Suprapubic skin (tissue), 4 donors: Measurements from ENCODE around the gene APH1A. TPM values are rescaled to one million over a fixed set of nuclear protein-coding genes. Genes with fewer than 3 reads are reported as not detected.

Source experiments
- DNase-seq, 2 donors: peaks; one replicate each; pipeline ENCODE4 v3.0.0-alpha.2; 2019; ENCODE audit warnings: low spot score in 2 of 2
- H3K27ac ChIP-seq: fragments of 200-600 bp; sonication (generic); one replicate; pipeline ENCODE4 v1.5.1; 2019
- H3K27me3 ChIP-seq: fragments of 200-600 bp; sonication (generic); one replicate; pipeline ENCODE4 v1.5.1; 2019
- H3K36me3 ChIP-seq: fragments of 200-600 bp; sonication (generic); one replicate; pipeline ENCODE4 v1.5.1; 2019
- H3K4me1 ChIP-seq: fragments of 200-600 bp; sonication (generic); one replicate; pipeline ENCODE4 v1.5.1; 2019
- H3K4me3 ChIP-seq: fragments of 200-600 bp; sonication (generic); one replicate; pipeline ENCODE4 v1.5.1; 2019; ENCODE audit warnings: mild to moderate bottlenecking
- H3K9me3 ChIP-seq: fragments of 200-600 bp; sonication (generic); one replicate; pipeline ENCODE4 v1.5.1; 2019
- EP300 ChIP-seq: sonication (generic); formaldehyde crosslinking; IDR thresholded peaks from one replicate; pipeline ENCODE4 v1.6.1; 2017; ENCODE audit warnings: antibody characterized with exemption
- POLR2A ChIP-seq, 2 donors: fragments of 450-650 bp; IDR thresholded peaks; one replicate each; pipeline ENCODE4 v1.6.1; 2017; ENCODE audit warnings: antibody characterized with exemption in 2 of 2, mild to moderate bottlenecking in 2 of 2, moderate library complexity in 2 of 2
- POLR2AphosphoS5 ChIP-seq, 3 donors: sonication (generic); formaldehyde crosslinking; IDR thresholded peaks; one replicate each; pipeline ENCODE4 v1.6.1; 2017; ENCODE audit warnings: antibody characterized with exemption in 3 of 3
- WGBS: methylation state at CpG from one replicate; pipeline ENCODE4 v1.1.5; 2018; 5-methylcytosine and 5-hydroxymethylcytosine counted together
- total RNA-seq, 4 donors: library from RNA; depleted of rRNA; stranded (reverse); fragments of >200 nt; gene quantifications; one replicate each; pipeline ENCODE4 v1.1.0, GENCODE V29; 2016
- TF ChIP-seq, protein P1 (sequence below), 2 donors: fragments of 200-600 bp in 1 of 2; fragments of 450-650 bp in 1 of 2; sonication (generic) in 1 of 2; IDR thresholded peaks; one replicate each; pipeline ENCODE4 v1.5.1; 2016 to 2019; ENCODE audit warnings: antibody characterized with exemption in 2 of 2, mild to moderate bottlenecking in 1 of 2, moderate library complexity in 1 of 2

APH1A gene
- total RNA-seq, 4 donors from 2014 or later: 92.5 to 141 (median 125) TPM

DNA sequence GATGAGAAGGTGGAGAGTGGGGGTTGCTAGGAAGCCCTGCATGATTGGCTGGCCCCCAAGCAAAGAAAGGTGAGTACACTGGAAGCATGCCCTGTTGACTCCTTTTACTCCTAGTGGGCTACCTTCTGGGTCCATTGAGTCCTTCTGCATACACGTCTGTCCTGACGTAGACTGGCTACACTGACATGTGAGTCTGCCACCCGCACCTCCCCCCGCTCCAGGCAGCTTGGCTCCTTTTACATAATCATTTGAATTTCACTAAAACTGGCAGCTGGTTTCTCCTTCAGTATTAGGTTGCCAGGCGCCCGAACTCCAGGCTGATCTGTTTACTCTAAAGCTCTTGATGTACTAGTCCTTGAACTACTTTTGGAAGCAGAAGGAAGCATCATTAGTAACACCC is 33.5 kb upstream of the APH1A start:
- no peaks in the 10 kb centered on the region for H3K4me1 ChIP-seq
- H3K9me3 ChIP-seq: no peaks in the 10 kb centered on the region
- H3K27ac ChIP-seq: no peak overlapping the region
- DNase-seq: no peak
- H3K36me3 ChIP-seq: peaks cover 82% of the 10 kb centered on the region
- no peak overlapping the region for H3K4me3 ChIP-seq
- 92% methylated on average over 6 of the region's 6 CpGs for WGBS
- TF ChIP-seq EP300: no peak
- TF ChIP-seq POLR2AphosphoS5 (IDR thresholded peaks at IDR 0.05): no peak
- TF ChIP-seq POLR2A (IDR thresholded peaks at IDR 0.05): no peak
- TF ChIP-seq, protein P1, sequence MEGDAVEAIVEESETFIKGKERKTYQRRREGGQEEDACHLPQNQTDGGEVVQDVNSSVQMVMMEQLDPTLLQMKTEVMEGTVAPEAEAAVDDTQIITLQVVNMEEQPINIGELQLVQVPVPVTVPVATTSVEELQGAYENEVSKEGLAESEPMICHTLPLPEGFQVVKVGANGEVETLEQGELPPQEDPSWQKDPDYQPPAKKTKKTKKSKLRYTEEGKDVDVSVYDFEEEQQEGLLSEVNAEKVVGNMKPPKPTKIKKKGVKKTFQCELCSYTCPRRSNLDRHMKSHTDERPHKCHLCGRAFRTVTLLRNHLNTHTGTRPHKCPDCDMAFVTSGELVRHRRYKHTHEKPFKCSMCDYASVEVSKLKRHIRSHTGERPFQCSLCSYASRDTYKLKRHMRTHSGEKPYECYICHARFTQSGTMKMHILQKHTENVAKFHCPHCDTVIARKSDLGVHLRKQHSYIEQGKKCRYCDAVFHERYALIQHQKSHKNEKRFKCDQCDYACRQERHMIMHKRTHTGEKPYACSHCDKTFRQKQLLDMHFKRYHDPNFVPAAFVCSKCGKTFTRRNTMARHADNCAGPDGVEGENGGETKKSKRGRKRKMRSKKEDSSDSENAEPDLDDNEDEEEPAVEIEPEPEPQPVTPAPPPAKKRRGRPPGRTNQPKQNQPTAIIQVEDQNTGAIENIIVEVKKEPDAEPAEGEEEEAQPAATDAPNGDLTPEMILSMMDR (IDR thresholded peaks at IDR 0.05): no peak
- H3K27me3 ChIP-seq: no peaks in the 10 kb centered on the region

DNA sequence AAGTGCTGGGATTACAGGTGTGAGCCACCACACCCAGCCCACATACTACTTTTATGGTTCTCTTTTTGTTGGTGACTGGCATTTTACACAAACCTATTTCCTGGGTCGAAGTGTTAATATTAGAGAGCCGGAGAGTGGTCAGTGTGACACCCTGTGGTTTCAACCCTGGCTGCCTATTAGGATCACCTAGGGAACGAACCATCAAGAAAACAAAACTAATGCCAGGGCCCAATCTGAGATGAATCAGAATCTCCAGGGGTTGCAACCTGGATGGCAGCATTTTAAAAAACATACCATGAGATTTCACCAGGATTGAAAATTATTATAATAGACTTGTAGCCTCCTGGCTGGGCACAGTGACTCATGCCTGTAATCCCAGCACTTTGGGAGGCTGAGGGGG is 30.9 kb upstream of the APH1A start:
- WGBS: 95% methylated on average over 3 of the region's 3 CpGs
- no peak overlapping the region for H3K27ac ChIP-seq
- TF ChIP-seq POLR2AphosphoS5 (IDR thresholded peaks at IDR 0.05): no peak
- no peaks in the 10 kb centered on the region for H3K9me3 ChIP-seq
- peaks cover 78% of the 10 kb centered on the region for H3K36me3 ChIP-seq
- no peaks in the 10 kb centered on the region for H3K27me3 ChIP-seq
- peaks cover 3% of the 10 kb centered on the region for H3K4me1 ChIP-seq
- no peak overlapping the region for H3K4me3 ChIP-seq
- DNase-seq: no peak

DNA sequence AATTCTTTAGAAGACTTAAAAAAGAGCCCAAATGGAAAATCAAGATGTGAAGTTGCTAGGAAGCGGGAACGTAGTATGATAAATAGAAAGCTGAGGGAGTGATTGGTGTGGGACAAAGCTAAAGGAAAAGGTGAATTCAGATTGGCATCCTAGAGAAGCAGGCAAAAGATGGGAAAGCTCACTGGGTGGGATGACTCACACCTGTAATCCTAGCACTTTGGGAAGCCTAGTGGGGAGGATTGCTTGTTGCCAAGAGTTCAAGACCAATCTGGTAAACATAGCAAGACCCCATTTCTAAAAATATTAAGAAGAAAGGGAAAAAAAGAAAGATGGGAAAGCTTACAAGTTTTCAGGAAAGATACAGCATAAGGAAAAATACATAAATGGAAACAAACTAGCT is 26.7 kb upstream of the APH1A start:
- H3K36me3 ChIP-seq: peaks cover 40% of the 10 kb centered on the region
- TF ChIP-seq POLR2A (IDR thresholded peaks at IDR 0.05): no peak
- TF ChIP-seq EP300: no peak
- no peak for TF ChIP-seq POLR2AphosphoS5 (IDR thresholded peaks at IDR 0.05)
- TF ChIP-seq, protein P1 (IDR thresholded peaks at IDR 0.05): no peak
- no peaks in the 10 kb centered on the region for H3K27me3 ChIP-seq
- H3K27ac ChIP-seq: no peak overlapping the region
- 98% methylated on average over 2 of the region's 2 CpGs for WGBS
- peaks cover 17% of the 10 kb centered on the region for H3K4me1 ChIP-seq
- DNase-seq: no peak
- H3K4me3 ChIP-seq: no peak overlapping the region
- H3K9me3 ChIP-seq: no peaks in the 10 kb centered on the region

DNA sequence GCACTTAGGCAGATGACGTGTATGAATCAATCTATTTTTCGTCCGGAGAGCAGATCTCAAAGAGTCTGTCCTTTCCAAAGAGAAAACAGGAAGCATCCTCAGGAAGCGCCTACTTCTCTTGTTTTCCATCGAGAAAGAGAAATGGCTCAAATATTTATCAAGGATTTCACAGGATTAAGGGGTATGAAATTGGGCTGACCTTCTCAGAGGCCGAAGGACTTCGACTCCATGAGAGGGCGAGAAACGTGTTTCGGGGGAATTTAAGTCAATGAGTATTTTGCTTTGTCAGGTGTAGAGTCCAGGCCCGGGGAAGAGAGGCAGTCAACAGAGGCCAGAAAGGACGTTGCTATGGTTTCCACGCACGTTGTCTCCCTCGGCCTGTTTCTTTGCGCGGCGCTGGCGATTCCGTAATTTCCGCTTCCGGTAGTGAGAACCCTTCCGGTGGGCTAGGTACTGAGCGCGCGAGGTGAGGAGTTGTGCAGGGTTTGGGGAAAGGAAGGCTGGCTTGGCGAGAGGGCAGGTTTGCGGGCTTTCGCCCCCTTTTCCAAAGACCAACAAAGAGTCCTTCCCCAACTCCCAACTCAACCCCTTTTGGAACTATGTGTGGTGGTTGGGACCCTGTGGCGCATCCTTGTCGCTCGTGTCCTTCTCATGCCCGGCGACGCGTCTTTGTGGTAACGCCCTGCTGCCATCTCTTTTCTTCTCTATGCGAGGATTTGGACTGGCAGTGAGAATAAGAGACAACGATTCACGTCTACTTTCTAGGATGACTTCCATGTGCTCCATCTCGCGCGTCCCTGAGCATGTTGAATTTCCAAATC is 24.8 kb upstream of the APH1A start, which contains the start of gene MRPS21:
Gene MRPS21 (plus strand): TSS at position 429 of the 821 bp plus-strand sequence. CDS start 506 bp downstream, outside the sequence.
- Histone ChIP-seq H3K27ac (peak within 1 kb of the TSS; percentile 76), H3K4me1 (peaks cover 17% of the 10 kb centered on the region), H3K4me3 (peak within 1 kb of the TSS; percentile 75), H3K27me3 (no peaks in the 10 kb centered on the region), H3K36me3 (peaks cover 22% of the 10 kb centered on the region), H3K9me3 (no peaks in the 10 kb centered on the region)
- DNase-seq: peak; percentile 93
- TF ChIP-seq POLR2AphosphoS5 (IDR thresholded peaks at IDR 0.05) (peak; percentile 43 to 80 (median 79)), POLR2A (IDR thresholded peaks at IDR 0.05) (peak in 1 of 2 donors; percentile 84)
- TF ChIP-seq, protein P1 (IDR thresholded peaks at IDR 0.05): no peak
- 9% methylated on average over 43 of the region's 43 CpGs for whole genome bisulfite sequencing

DNA sequence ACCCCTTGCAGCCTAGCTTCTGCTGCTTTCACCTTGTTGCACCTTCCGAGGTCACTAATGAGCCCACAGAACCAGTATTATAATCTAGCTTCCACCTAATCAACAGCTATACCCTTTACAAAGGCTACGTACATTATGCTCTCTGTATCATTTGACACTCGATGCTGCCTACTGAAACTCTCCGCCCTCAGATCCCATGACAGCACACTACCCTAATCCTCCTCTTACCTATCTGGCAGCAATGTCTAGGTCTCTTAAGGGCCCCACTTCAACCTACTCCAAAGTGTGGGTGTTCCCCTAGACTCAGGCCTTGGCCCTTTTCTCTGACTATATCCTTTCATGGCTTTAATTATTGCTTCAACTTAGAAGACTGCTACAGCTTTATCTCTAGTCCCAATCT is 20.0 kb upstream of the APH1A start:
- H3K4me1 ChIP-seq: peaks cover 9% of the 10 kb centered on the region
- no peak for DNase-seq
- H3K4me3 ChIP-seq: no peak overlapping the region
- no peaks in the 10 kb centered on the region for H3K27me3 ChIP-seq
- 94% methylated on average over 4 of the region's 4 CpGs for WGBS
- TF ChIP-seq, protein P1 (IDR thresholded peaks at IDR 0.05): no peak
- TF ChIP-seq POLR2A (IDR thresholded peaks at IDR 0.05) (no peak), POLR2AphosphoS5 (IDR thresholded peaks at IDR 0.05) (no peak)
- peaks cover 28% of the 10 kb centered on the region for H3K36me3 ChIP-seq
- no peak overlapping the region for H3K27ac ChIP-seq
- H3K9me3 ChIP-seq: no peaks in the 10 kb centered on the region
